Heart right ventricle (tissue), 16 donors: ENCODE results near the gene ELOB. TPM values are rescaled to one million over a fixed set of nuclear protein-coding genes. Genes with fewer than 3 reads are reported as not detected.

ENCODE experiments used
- ATAC-seq, 8 donors: fragments of 200-7000 bp; cut with Tn5 transposase; one replicate each; pipeline ENCODE4 v1.9.1; 2020; ENCODE audit warnings: mild to moderate bottlenecking in 8 of 8, moderate library complexity in 8 of 8, moderate number of reproducible peaks in 1 of 8
- DNase-seq, 2 donors: peaks; one replicate each; pipeline ENCODE4 v3.0.0-alpha.2; 2020
- H3K27ac ChIP-seq, 10 donors: fragments of 200-600 bp; sonication (generic) in 2 of 10; one replicate each; pipeline versions ENCODE4 v1.5.0 to v1.8.0; 2020 to 2022; ENCODE audit warnings: mild to moderate bottlenecking in 3 of 10
- H3K27me3 ChIP-seq, 7 donors: fragments of 200-600 bp; one replicate each; pipeline ENCODE4 v1.8.0; 2021 to 2022; ENCODE audit warnings: mild to moderate bottlenecking in 2 of 7
- H3K36me3 ChIP-seq, 9 donors: fragments of 200-600 bp; sonication (generic) in 1 of 9; one replicate each; pipeline versions ENCODE4 v1.5.0 to v1.8.0; 2020 to 2022; ENCODE audit warnings: mild to moderate bottlenecking in 2 of 9
- H3K4me1 ChIP-seq, 9 donors: fragments of 200-600 bp; sonication (generic) in 1 of 9; one replicate each; pipeline versions ENCODE4 v1.5.0 to v1.8.0; 2020 to 2022; ENCODE audit warnings: mild to moderate bottlenecking in 4 of 9
- H3K4me3 ChIP-seq, 10 donors: fragments of 200-600 bp; sonication (generic) in 2 of 10; one replicate each; pipeline versions ENCODE4 v1.5.0 to v1.8.0; 2020 to 2022; ENCODE audit warnings: mild to moderate bottlenecking in 7 of 10, moderate library complexity in 2 of 10
- H3K9me3 ChIP-seq, 11 donors: fragments of 200-600 bp in 10 of 11; sonication (generic) in 2 of 11; one replicate each; pipeline versions ENCODE4 v1.5.0 to v1.8.0; 2013 to 2022; ENCODE audit warnings: mild to moderate bottlenecking in 2 of 11, control low read depth in 1 of 11, moderate library complexity in 1 of 11
- WGBS, 2 donors: extraction: QIAGEN DNeasy Blood & Tissue Kit; methylation state at CpG; one replicate each; pipeline ENCODE4 v1.1.7; 2013; ENCODE audit warnings: inconsistent platforms in 1 of 2; 5-methylcytosine and 5-hydroxymethylcytosine counted together
- intact Hi-C, 10 donors: fragments of 100-400 bp; cut with DNase I; formaldehyde crosslinking; loops; one replicate each; pipeline versions ENCODE4 v1.11.1 to v1.14.2; 2022
- polyA plus RNA-seq, 2 donors: library from polyadenylated mRNA; stranded (reverse); fragments of 200-250 nt; gene quantifications; one replicate each; pipeline ENCODE4 v1.2.3, GENCODE V29; 2013
- total RNA-seq, 10 donors: library from RNA; stranded (reverse); fragmentation: NEBNext Ultra II Directional in 3 of 10; extraction: Animal tissue kit (Norgen Biotek cat#: 25700) in 3 of 10; gene quantifications; one replicate each; pipeline versions ENCODE4 v1.2.1 to v1.2.4, GENCODE V29; 2021 to 2023
- TF ChIP-seq, protein P1 (sequence below), 9 donors: fragments of 200-600 bp; sonication (generic) in 2 of 9; IDR thresholded peaks; one replicate each; pipeline versions ENCODE4 v1.5.0 to v1.8.0; 2021 to 2022; ENCODE audit warnings: antibody characterized with exemption in 9 of 9, mild to moderate bottlenecking in 5 of 9, moderate library complexity in 1 of 9
- donor health status: Arrhythmogenic right ventricular cardiomyopathy.
- donor health status: ischemic (EF 13 %, LVEDD 7.1; RV severe dilation, severe dysfunction).
- donor health status: healthy with polysubstance abuse.
- donor health status: DM: no; HTN: yes; CAD: no.
- donor health status: DM: no; HTN: no; CAD: no.
- donor health status: ischemic (EF 25% LVEDD 6.9; RV normal size, moderate dysfunction).
- donor health status: ischemic (EF 25% LVEDD 5.7; RV mildly dilated, moderate dysfunction).
- donor health status: healthy.
- donor health status: DM: yes; HTN: yes; CAD: no.
- donor health status: Ischemic cardiomyopathy.
- donor health status: ischemic (EF 35%, LVEDD 5.7; RV mildly dilated, moderate dysfunction).
- donor health status: nonischemic (EF 11% LVEDD 7.7; RV severe dilation, severe dysfunction).
- donor health status: DM: yes; HTN: yes; CAD: no.
- donor health status: PGD.
- donor health status: ischemic (EF 29% LVEDD 5.4; RV normal size, mild dysfunction).
- donor health status: nonischemic (EF 23%, LVEDD 6.1; RV moderate dilation, normal function).

ELOB gene
- total and polyA plus RNA-seq, 12 donors = 248 to 1,196 (median 332) TPM

DNA sequence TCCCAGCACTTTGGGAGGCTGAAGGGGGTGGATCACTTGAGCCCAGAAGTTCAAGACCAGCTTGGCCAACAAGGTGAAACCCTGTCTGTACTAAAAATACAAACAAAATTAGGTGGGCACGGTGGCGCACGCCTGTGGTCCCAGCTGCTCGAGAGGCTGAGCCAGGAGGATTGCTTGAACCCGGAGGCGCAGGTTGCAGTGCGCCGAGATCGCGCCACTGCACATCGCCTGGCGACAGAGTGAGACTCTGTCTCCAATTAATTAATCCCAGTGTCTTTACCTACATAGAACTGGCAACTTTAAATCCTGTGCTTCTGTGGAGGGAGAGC is 1.5 kb upstream of the ELOB start:
- peak overlapping the region; percentile 81 to 100 (median 98) for H3K4me3 ChIP-seq
- DNase-seq = no peak

DNA sequence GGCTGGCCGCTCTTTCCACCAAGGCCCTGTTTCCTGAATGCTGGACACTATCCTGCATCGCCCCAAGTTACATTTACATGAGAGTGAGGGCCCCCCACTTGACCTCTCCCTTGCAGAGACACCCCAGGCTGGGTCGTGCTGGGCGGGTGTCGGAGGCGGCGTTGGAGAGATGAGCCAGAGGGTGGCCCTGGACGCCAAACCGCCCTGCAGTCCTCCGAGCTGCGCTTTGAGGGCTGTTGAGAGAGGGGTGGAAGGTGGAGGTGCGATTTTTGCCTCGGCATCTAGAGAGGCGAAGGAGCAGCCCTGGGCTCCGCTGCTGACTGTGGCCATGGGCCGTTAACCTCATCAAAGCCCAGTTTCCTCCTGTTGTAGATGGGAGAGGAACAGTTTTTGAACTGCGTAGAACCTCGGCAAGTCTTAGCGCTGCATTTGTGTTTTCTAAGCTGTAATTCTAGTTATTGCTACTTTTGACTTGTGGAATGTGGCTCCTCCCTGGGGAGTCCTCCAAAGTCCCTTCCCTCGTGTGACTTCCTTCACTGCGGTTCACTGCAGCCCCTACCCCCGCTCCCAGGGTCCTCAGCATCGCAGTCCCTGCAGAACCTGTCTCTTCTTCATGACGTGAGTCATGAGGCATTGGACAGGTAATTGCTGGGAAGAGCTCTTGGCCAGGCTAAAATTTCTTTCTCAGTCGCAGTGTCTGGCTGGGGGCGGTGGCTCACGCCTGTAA is 986 bp upstream of the ELOB start:
- WGBS, 2 donors = 11 to 13% methylated on average over 27 of the region's 27 CpGs
- intact Hi-C loops = loop anchor here in 4 of 10 donors (1.0 to 10.0 kb wide), 4 partner anchors 25 to 87 kb away; partner anchors contain the start of gene SRRM2 (in 2 of the 4)
- Histone ChIP-seq H3K4me3 (peak overlapping the region; percentile 81 to 100 (median 98)), H3K36me3 (peaks cover 0 to 25% (median 4%) of the 10 kb centered on the region in 9 donors), H3K27ac (peak overlapping the region; percentile 98 to 100 (median 100)), H3K27me3 (peaks cover 0 to 1% (median 0%) of the 10 kb centered on the region in 7 donors), H3K9me3 (no peaks in the 10 kb centered on the region), H3K4me1 (peaks cover 9 to 43% (median 28%) of the 10 kb centered on the region in 9 donors)
- ATAC-seq (peak; percentile 24 to 65 (median 50)), DNase-seq (no peak)
- TF ChIP-seq, protein P1, sequence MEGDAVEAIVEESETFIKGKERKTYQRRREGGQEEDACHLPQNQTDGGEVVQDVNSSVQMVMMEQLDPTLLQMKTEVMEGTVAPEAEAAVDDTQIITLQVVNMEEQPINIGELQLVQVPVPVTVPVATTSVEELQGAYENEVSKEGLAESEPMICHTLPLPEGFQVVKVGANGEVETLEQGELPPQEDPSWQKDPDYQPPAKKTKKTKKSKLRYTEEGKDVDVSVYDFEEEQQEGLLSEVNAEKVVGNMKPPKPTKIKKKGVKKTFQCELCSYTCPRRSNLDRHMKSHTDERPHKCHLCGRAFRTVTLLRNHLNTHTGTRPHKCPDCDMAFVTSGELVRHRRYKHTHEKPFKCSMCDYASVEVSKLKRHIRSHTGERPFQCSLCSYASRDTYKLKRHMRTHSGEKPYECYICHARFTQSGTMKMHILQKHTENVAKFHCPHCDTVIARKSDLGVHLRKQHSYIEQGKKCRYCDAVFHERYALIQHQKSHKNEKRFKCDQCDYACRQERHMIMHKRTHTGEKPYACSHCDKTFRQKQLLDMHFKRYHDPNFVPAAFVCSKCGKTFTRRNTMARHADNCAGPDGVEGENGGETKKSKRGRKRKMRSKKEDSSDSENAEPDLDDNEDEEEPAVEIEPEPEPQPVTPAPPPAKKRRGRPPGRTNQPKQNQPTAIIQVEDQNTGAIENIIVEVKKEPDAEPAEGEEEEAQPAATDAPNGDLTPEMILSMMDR (IDR thresholded peaks at IDR 0.05) = no peak

More for the DNA sequence above, 1.5 kb upstream of the ELOB start:
- Histone ChIP-seq H3K27ac (peak overlapping the region in 8 of 10 donors; percentile 98 to 100 (median 100)), H3K36me3 (peaks cover 0 to 20% (median 0%) of the 10 kb centered on the region in 9 donors), H3K4me1 (peaks cover 9 to 43% (median 28%) of the 10 kb centered on the region in 9 donors), H3K9me3 (no peaks in the 10 kb centered on the region), H3K27me3 (peaks cover 0 to 6% (median 0%) of the 10 kb centered on the region in 7 donors)
- 97% methylated on average over 12 of the region's 12 CpGs for WGBS, 2 donors
- no peak for ATAC-seq
- TF ChIP-seq, protein P1 (IDR thresholded peaks at IDR 0.05) = no peak
- intact Hi-C loops = loop anchor here in 1 of 10 donors (10.0 kb wide), 1 partner anchor 86 kb away; no protein-coding TSS in a partner anchor

DNA sequence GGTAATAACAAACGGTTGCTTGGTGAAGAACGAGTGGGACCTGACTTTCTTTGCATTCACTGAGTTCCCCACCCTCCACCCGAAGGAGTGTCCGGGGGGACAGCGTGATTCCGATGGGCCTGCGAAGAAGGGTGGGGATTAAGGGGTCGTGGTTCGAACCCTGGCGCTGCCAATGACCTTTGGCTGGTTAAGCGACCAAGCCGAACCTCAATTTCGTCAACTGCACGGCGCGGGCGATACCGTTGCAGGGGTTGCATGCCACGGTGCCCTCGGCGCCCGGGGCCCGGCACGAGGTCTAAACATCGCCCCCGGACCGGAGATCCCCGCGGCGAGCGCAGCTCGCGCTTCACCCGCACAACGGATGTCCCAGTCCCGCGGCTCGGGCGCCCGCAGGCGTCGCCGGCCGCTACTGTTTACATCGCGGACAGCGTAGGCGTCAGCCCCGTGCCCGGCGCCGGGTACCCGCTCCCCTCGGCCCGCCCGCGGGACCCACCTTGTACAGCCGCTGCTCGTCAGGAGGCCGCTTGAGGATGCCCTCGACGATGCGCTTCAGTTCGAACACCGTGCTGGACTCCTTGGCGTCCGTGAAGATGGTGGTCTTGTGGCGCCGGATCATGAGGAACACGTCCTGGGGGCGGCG is 460 bp downstream of the ELOB start:
- TF ChIP-seq, protein P1 (IDR thresholded peaks at IDR 0.05) = no peak
- H3K4me3 ChIP-seq = peak overlapping the region; percentile 81 to 100 (median 98)
- intact Hi-C loops = loop anchor here in 5 of 10 donors (1.0 to 10.0 kb wide), 4 partner anchors 23 to 88 kb away; partner anchors contain the start of gene SRRM2 (in 2 of the 5)
- peaks cover 0 to 38% (median 12%) of the 10 kb centered on the region in 9 donors for H3K36me3 ChIP-seq
- WGBS, 2 donors = 1% methylated on average over 71 to 72 of the region's 72 CpGs
- H3K27me3 ChIP-seq = no peaks in the 10 kb centered on the region
- peak in 2 of 8 donors; percentile 0 to 3 for ATAC-seq
- H3K4me1 ChIP-seq = peaks cover 9 to 43% (median 28%) of the 10 kb centered on the region in 9 donors
- H3K9me3 ChIP-seq = no peaks in the 10 kb centered on the region
- peak overlapping the region; percentile 73 to 100 (median 88) for H3K27ac ChIP-seq
- peak in 1 of 2 donors; percentile 48 for DNase-seq
